MCF 10A (cell line): ENCODE data around the gene BMP8B. TPM values are rescaled to one million over a fixed set of nuclear protein-coding genes. Genes with fewer than 3 reads are reported as not detected.

Experiments used
- BruUV-seq: library from RNA; stranded (reverse); fragments of 400-500 nt; replicated peaks from 2 replicates; lab custom pipeline; 2021; lab: Mats Ljungman, UMichigan
- CTCF ChIA-PET: fragments of 300-600 bp; sonication (Branson Sonifier 250); formaldehyde crosslinking; extraction: SDS; loops from one replicate; lab custom pipeline; 2021; ENCODE audit warnings: antibody characterized with exemption, inconsistent platforms; lab: Yijun Ruan, JAX
- POLR2A ChIA-PET: fragments of 300-600, 350-650 bp; sonication (Branson Sonifier 250); formaldehyde crosslinking; extraction: SDS; loops from one replicate; lab custom pipeline; 2020; ENCODE audit warnings: antibody characterized with exemption, inconsistent platforms; lab: Yijun Ruan, JAX
- DNase-seq: peaks from one replicate; pipeline ENCODE4 v3.0.0-alpha.2; 2018; ENCODE audit not compliant: unreplicated experiment
- H3K27ac Mint-ChIP-seq: one replicate; pipeline ENCODE4 v1.8.0; 2022; ENCODE audit warnings: mild to moderate bottlenecking, low read depth, mixed read lengths; ENCODE audit not compliant: unreplicated experiment
- H3K27me3 Mint-ChIP-seq: one replicate; pipeline ENCODE4 v1.8.0; 2022; ENCODE audit warnings: mixed read lengths; ENCODE audit not compliant: insufficient read depth, unreplicated experiment
- H3K36me3 Mint-ChIP-seq: one replicate; pipeline ENCODE4 v1.8.0; 2022; ENCODE audit warnings: mild to moderate bottlenecking, moderate library complexity, mixed read lengths; ENCODE audit not compliant: insufficient read depth, unreplicated experiment
- H3K4me1 Mint-ChIP-seq: one replicate; pipeline ENCODE4 v1.8.0; 2022; ENCODE audit warnings: mixed read lengths; ENCODE audit not compliant: insufficient read depth, unreplicated experiment
- H3K4me3 Mint-ChIP-seq: one replicate; pipeline ENCODE4 v1.8.0; 2022; ENCODE audit warnings: mild to moderate bottlenecking, moderate library complexity, mixed read lengths; ENCODE audit not compliant: unreplicated experiment
- H3K9me3 Mint-ChIP-seq: one replicate; pipeline ENCODE4 v1.8.0; 2022; ENCODE audit warnings: mixed read lengths; ENCODE audit not compliant: unreplicated experiment
- intact Hi-C: fragments of 100-400 bp; cut with micrococcal nuclease; formaldehyde crosslinking; loops from 2 replicates; pipeline ENCODE4 v1.14.1; 2022
- total RNA-seq: library from RNA; stranded (reverse); gene quantifications from 2 replicates; pipeline ENCODE4 v1.2.3, GENCODE V29; 2022
- TF ChIP-seq, protein P1 (sequence below): fragments of 200-600 bp; IDR thresholded peaks from one replicate; pipeline ENCODE4 v1.8.0; 2022; ENCODE audit warnings: antibody characterized with exemption, mild to moderate bottlenecking; ENCODE audit not compliant: unreplicated experiment

Gene BMP8B
- total RNA-seq, 1 experiment from 2014 or later = 0.21 TPM

DNA sequence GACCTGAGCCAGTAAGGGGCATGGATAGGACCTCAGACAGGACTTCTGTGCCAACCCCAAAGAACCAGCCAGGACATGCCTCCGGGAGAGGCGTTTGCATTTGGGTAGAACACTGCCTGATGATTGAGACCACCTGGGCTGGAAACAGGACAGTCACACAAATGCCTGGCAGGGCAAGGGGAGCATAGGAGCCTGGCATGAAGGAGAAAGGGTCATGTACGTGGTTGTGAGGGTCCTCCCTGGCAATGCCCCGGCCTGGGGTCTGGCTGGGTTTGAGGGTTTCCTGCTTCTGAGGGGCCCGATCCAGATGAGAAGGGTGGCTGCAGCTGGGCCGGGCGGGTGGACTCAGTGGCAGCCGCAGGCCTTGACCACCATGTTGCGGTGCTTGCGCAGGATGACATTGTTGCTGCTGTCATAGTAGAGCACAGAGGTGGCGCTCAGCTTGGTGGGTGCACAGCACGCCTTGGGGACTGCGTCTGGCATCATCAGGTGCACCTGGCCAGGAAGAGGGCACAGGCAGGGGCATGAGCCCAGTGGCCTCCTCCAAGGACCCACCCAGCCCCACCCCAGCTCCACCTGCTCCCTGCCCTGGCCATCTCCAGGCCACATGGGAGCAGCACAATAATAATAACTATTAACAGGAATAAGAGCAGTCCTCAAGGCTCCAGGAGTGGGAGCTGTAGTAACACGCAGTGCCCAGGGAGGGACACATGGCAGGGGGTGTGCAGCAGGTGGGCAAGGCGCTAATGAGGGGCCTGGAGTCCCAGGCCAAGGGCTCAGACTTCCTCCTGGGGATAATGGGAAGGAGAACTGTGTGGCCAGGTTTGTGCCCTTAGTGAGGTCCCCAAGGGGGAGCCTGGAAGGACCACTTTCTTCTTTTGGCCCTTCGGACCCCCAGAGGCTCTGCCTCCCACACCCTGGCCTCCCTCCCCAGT, 28.3 kb downstream of the BMP8B start:
- TF ChIP-seq, protein P1, sequence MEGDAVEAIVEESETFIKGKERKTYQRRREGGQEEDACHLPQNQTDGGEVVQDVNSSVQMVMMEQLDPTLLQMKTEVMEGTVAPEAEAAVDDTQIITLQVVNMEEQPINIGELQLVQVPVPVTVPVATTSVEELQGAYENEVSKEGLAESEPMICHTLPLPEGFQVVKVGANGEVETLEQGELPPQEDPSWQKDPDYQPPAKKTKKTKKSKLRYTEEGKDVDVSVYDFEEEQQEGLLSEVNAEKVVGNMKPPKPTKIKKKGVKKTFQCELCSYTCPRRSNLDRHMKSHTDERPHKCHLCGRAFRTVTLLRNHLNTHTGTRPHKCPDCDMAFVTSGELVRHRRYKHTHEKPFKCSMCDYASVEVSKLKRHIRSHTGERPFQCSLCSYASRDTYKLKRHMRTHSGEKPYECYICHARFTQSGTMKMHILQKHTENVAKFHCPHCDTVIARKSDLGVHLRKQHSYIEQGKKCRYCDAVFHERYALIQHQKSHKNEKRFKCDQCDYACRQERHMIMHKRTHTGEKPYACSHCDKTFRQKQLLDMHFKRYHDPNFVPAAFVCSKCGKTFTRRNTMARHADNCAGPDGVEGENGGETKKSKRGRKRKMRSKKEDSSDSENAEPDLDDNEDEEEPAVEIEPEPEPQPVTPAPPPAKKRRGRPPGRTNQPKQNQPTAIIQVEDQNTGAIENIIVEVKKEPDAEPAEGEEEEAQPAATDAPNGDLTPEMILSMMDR = no peak
- H3K27me3 Mint-ChIP-seq = no peaks in the 10 kb centered on the region
- CTCF ChIA-PET = no interaction called here
- H3K36me3 Mint-ChIP-seq = peaks cover 28% of the 10 kb centered on the region
- H3K4me1 Mint-ChIP-seq = no peaks in the 10 kb centered on the region
- no TSS peak for BruUV-seq
- POLR2A ChIA-PET = interaction anchor here (1.0 kb wide), 1 partner anchor 21 kb away, joined by 5 read pairs; the partner anchor contains the start of gene PPIE
- H3K27ac Mint-ChIP-seq = no peak overlapping the region
- no peak overlapping the region for H3K4me3 Mint-ChIP-seq
- no peak for DNase-seq
- no peaks in the 10 kb centered on the region for H3K9me3 Mint-ChIP-seq
- intact Hi-C loops = loop anchor here (5.0 kb wide), 1 partner anchor 238 kb away; no protein-coding TSS in a partner anchor

DNA sequence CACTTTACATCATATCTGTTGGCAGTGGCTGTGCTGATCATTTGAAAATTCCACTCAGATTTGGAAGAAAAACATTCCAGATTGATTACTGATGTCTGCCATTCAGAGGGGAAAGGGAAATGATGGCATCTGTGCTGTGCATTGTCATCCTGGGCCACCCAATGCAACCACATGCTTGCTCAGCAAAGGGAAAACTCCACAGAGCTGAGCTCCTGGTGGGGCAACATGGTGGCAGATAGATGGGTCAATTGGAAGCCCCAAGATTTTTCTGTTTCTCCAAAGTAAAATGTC, 29.3 kb downstream of the BMP8B start:
- no peak for DNase-seq
- peaks cover 35% of the 10 kb centered on the region for H3K36me3 Mint-ChIP-seq
- H3K9me3 Mint-ChIP-seq = no peaks in the 10 kb centered on the region
- H3K4me1 Mint-ChIP-seq = no peaks in the 10 kb centered on the region
- no TSS peak for BruUV-seq
- no peak overlapping the region for H3K27ac Mint-ChIP-seq
- ChIA-PET CTCF (no interaction called here), POLR2A (interaction anchor here (1.0 kb wide), 1 partner anchor 20 kb away, joined by 5 read pairs; the partner anchor contains the start of gene PPIE)
- TF ChIP-seq, protein P1 = no peak
- no peaks in the 10 kb centered on the region for H3K27me3 Mint-ChIP-seq
- H3K4me3 Mint-ChIP-seq = no peak overlapping the region
- intact Hi-C loops = no loop called here

DNA sequence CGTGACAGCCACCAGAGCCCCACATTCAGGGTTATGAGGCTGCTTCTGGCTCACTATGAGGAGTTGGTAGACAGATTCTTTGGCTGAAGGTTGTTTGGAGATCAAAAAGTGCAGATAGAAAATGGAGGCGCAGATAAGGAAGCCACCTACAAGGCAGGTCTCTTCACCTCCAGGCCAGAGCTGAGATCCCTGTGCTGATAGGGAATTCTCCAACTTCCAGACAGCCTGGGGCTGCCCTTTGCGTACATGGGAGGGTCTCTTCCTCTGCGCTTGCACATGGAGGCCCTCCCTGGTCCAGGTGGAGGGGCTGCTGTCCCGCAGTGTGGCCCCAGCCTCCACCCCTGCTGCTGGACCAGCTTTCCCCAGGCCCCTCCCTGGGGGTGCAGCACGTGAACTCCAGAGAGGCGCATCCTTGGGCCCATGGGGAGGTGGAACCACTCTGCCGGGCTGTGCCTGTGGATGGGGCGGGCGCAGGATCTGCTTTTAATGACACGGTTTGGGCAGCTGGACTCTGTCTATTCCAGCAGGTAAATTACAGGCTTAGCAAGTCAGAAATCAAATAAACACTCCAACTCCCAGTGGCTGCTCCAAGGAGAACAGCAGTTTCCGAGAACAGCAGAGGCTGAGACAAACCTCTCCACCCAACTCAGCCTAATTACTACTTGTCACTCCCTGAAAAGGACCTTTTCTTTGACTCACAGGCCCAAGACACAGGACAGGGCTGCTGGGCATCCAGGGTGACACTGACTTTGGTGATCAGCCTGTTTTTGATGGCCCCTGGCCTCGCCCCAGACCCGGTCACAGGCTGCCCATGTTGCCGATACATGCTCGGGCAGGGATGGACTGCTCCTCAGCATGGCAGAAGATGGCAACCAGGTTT, 29.9 kb downstream of the BMP8B start:
- H3K4me1 Mint-ChIP-seq = no peaks in the 10 kb centered on the region
- CTCF ChIA-PET = no interaction called here
- no peaks in the 10 kb centered on the region for H3K9me3 Mint-ChIP-seq
- H3K36me3 Mint-ChIP-seq = peaks cover 35% of the 10 kb centered on the region
- no peaks in the 10 kb centered on the region for H3K27me3 Mint-ChIP-seq
- intact Hi-C loops = no loop called here
- no peak for DNase-seq
- BruUV-seq = no TSS peak
- TF ChIP-seq, protein P1 = no peak
- H3K4me3 Mint-ChIP-seq = no peak overlapping the region
- H3K27ac Mint-ChIP-seq = no peak overlapping the region
- POLR2A ChIA-PET = no interaction called here

DNA sequence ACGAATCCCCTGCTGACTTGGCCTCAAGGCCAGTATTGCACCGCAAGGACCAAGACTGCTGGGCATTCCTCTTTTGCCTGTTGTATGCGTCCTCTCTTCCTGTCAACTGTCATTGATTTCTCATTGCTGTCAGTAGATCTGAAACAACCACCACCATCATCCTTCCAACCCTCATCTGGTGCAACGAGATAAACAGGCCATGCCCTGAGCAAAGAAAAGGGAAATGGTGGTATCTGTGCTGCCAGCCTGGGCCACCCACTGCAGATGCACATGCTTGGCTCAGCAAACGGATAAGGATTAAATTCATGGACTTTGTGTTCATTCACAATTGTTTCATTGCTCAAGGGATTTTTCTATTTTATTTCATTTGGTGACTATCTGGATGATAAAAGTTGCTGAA, 31.2 kb downstream of the BMP8B start:
- H3K4me1 Mint-ChIP-seq = no peaks in the 10 kb centered on the region
- H3K27me3 Mint-ChIP-seq = no peaks in the 10 kb centered on the region
- H3K36me3 Mint-ChIP-seq = peaks cover 36% of the 10 kb centered on the region
- TF ChIP-seq, protein P1 = no peak
- ChIA-PET POLR2A (no interaction called here), CTCF (no interaction called here)
- no peak for DNase-seq
- no peak overlapping the region for H3K4me3 Mint-ChIP-seq
- no TSS peak for BruUV-seq
- H3K9me3 Mint-ChIP-seq = no peaks in the 10 kb centered on the region
- intact Hi-C loops = no loop called here
- H3K27ac Mint-ChIP-seq = no peak overlapping the region
